Measurements from ENCODE around the gene ARHGEF28. TPM values are rescaled to one million over a fixed set of nuclear protein-coding genes. Genes with fewer than 3 reads are reported as not detected.

The ARHGEF28 gene
- total and polyA plus RNA-seq, 5 donors, result 1.1 to 1.7 (median 1.4) TPM

DNA sequence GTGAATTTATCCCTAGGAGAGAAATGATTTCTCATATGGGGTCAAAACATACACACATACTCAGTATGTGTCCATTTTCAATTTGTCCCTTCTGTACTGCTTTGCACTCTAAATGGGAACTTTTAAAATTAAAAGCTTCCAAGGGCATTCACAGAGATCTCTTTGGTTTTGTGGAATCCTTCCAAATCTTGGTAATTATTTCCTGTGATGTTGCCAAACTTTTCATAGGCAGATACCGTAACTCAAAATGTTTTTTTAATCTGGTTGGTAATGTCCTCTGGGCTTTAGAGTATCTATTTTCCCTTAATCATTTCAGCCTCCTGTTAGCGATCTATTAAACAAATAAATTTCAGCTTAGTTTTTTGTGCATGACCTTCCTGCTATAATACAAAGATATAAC is 282.4 kb downstream of the ARHGEF28 start:
- intact Hi-C loops (cut with DNase I), result loop anchor here in 1 of 4 donors (10.0 kb wide), 1 partner anchor 126 kb away; no protein-coding TSS in a partner anchor
- 33% methylated on average over 2 of the region's 2 CpGs for WGBS
- ATAC-seq (no peak), DNase-seq (no peak)
- no peaks in the 10 kb centered on the region for H3K4me1 ChIP-seq (ENCODE audit: control insufficient read depth, insufficient read depth, low read length)
- H3K9me3 ChIP-seq (ENCODE audit: control insufficient read depth, low read length), result no peaks in the 10 kb centered on the region
- H3K27ac ChIP-seq (ENCODE audit: low read length), result no peak overlapping the region
- no peak overlapping the region for H3K4me3 ChIP-seq (ENCODE audit: low read length)
- no peaks in the 10 kb centered on the region for H3K27me3 ChIP-seq (ENCODE audit: control insufficient read depth, insufficient read depth)

DNA sequence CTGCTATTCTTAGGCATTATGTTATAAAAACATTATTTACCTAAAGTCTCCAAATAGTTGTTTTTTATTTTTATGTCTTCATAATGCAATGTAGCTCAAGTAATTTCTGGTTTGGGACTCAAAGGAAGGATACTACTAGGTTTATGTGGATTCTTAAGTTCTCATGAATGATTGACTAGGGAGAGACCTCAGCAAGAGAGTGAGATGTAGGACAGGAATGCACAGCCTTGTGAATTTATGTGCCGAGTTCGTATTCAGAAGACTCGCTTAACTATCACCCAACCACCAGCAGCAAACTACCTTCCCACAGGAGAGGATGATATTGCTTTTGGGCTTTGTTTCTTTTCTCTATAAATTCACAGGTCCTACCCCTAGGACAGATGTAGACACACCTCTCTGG is 282.9 kb downstream of the ARHGEF28 start:
- no peaks in the 10 kb centered on the region for H3K27me3 ChIP-seq (ENCODE audit: control insufficient read depth, insufficient read depth)
- H3K4me3 ChIP-seq (ENCODE audit: low read length), result no peak overlapping the region
- H3K4me1 ChIP-seq (ENCODE audit: control insufficient read depth, insufficient read depth, low read length), result no peaks in the 10 kb centered on the region
- ATAC-seq, result no peak
- H3K27ac ChIP-seq (ENCODE audit: low read length), result no peak overlapping the region
- H3K9me3 ChIP-seq (ENCODE audit: control insufficient read depth, low read length), result no peaks in the 10 kb centered on the region
- DNase-seq, result no peak
- intact Hi-C loops (cut with DNase I), result loop anchor here in 1 of 4 donors (10.0 kb wide), 1 partner anchor 126 kb away; no protein-coding TSS in a partner anchor
- 98% methylated on average over 3 of the region's 3 CpGs for WGBS

DNA sequence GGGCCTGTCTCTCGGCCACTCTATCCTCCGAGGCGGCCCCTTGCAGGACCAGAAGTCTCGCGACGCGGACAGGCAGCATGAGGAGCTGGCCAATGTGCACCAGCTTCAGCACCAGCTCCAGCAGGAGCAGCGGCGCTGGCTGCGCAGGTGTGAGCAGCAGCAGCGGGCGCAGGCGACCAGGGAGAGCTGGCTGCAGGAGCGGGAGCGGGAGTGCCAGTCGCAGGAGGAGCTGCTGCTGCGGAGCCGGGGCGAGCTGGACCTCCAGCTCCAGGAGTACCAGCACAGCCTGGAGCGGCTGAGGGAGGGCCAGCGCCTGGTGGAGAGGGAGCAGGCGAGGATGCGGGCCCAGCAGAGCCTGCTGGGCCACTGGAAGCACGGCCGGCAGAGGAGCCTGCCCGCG is 283.5 kb downstream of the ARHGEF28 start:
- Histone ChIP-seq H3K27ac (ENCODE audit: low read length) (no peak overlapping the region), H3K4me3 (ENCODE audit: low read length) (no peak overlapping the region), H3K9me3 (ENCODE audit: control insufficient read depth, low read length) (no peaks in the 10 kb centered on the region), H3K4me1 (ENCODE audit: control insufficient read depth, insufficient read depth, low read length) (no peaks in the 10 kb centered on the region), H3K27me3 (ENCODE audit: control insufficient read depth, insufficient read depth) (no peaks in the 10 kb centered on the region)
- intact Hi-C loops (cut with DNase I), result loop anchor here in 1 of 4 donors (10.0 kb wide), 1 partner anchor 125 kb away; no protein-coding TSS in a partner anchor
- DNase-seq, result peak in 2 of 3 donors; percentile 27 to 49
- ATAC-seq, result peak in 1 of 2 donors; percentile 16
- 98% methylated on average over 27 of the region's 27 CpGs for WGBS

DNA sequence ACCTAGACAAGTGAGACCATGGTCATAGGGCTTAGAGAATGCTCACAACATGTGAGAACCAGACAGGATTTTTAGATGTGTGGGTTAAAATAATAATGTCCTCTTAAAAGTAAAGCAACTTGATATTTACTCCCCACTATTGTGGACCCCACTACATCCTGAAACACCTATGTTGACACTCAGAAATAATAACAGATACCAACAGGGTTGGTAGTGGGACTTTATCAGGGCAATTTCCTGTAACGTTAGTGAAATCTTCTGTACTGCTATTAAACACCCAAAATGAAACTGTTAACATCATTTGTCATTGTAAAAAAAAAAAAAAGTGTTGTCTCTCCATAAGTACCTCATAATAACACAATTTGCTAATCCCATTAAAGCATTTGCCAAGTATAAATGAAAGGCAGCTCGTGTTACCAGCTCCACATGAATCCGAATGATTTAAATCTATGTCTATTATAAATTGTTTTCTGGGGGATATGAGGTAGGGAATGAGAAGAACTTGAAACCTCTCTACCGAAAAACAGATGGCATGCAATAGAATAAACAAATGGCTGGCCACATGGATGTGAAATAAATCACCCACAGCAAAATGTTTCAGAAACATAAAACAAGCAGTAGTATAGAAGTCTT is 285.9 kb downstream of the ARHGEF28 start:
- no peaks in the 10 kb centered on the region for H3K9me3 ChIP-seq (ENCODE audit: control insufficient read depth, low read length)

DNA sequence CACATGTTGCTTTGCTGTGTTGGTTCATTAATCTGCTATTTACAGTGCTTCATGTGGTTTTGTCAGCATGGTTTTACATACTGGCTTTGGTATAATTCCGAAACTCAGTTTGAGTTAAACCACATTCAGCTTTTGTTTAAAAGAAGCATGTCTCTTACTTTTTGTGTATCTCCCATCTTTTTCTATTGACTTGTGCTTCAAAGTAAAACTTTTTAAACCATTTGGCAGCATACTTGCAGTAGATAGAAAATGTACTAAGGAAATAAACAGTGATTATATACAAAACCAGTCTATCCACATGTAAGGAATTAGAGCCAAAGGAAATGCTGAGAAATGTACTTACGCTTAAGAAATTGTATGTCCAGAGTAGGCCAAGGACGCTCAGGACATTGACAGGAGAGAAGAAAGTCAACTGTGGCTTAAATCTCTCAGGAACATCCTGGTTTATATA is 286.9 kb downstream of the ARHGEF28 start:
- DNase-seq (no peak), ATAC-seq (no peak)
- Histone ChIP-seq H3K4me1 (ENCODE audit: control insufficient read depth, insufficient read depth, low read length) (no peaks in the 10 kb centered on the region), H3K27me3 (ENCODE audit: control insufficient read depth, insufficient read depth) (no peaks in the 10 kb centered on the region), H3K4me3 (ENCODE audit: low read length) (no peak overlapping the region), H3K27ac (ENCODE audit: low read length) (no peak overlapping the region), H3K9me3 (ENCODE audit: control insufficient read depth, low read length) (no peaks in the 10 kb centered on the region)
- 84% methylated on average over 3 of the region's 3 CpGs for WGBS
- intact Hi-C loops (cut with DNase I), result no loop called here

More for the DNA sequence above, 285.9 kb downstream of the ARHGEF28 start:
- intact Hi-C loops (cut with DNase I), result no loop called here
- no peaks in the 10 kb centered on the region for H3K4me1 ChIP-seq (ENCODE audit: control insufficient read depth, insufficient read depth, low read length)
- H3K27ac ChIP-seq (ENCODE audit: low read length), result no peak overlapping the region
- no peaks in the 10 kb centered on the region for H3K27me3 ChIP-seq (ENCODE audit: control insufficient read depth, insufficient read depth)
- no peak overlapping the region for H3K4me3 ChIP-seq (ENCODE audit: low read length)
- WGBS, result 73% methylated on average over 4 of the region's 4 CpGs
- ATAC-seq (no peak), DNase-seq (no peak)

DNA sequence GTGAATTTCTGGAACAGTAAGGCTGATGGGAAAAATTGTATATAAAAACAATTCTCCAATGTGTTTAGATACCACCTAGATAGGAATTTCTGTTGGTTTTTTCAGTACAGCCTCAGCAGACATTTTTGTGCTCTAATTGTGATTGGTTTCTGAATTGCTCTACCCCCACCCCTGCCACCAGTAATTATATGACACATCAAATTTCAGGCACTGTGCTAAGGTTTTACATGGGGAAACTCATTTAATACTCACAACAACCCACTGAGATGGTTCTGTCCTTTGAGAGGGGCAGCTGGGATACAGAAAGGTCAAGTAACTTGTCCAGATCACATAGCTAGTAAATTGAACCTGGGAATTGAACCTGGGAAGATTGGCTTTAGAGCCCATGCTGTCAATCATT is 288.0 kb downstream of the ARHGEF28 start:
- intact Hi-C loops (cut with DNase I), result no loop called here
- H3K27me3 ChIP-seq (ENCODE audit: control insufficient read depth, insufficient read depth), result no peaks in the 10 kb centered on the region

DNA sequence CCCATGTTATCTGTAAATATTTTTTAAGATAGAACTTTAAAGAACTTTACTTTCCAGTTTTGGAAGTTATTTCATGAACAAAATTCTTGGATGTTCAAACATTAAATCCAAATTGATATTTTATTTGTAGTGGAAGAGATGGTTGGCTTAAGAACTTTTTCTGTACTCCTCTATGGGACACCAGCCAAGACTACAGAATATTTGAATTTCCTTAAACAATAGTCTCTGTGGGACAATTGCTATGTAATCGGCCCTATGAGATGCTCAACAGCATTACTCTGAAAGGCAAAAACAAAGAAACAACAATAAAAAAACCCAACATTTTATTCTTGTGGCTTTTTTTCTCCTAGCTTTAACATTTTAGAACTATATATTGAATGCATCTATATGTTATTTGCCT is 289.3 kb downstream of the ARHGEF28 start:
- intact Hi-C loops (cut with DNase I), result no loop called here
- no peak overlapping the region for H3K4me3 ChIP-seq (ENCODE audit: low read length)
- no peak for DNase-seq
- no peaks in the 10 kb centered on the region for H3K9me3 ChIP-seq (ENCODE audit: control insufficient read depth, low read length)
- H3K27me3 ChIP-seq (ENCODE audit: control insufficient read depth, insufficient read depth), result no peaks in the 10 kb centered on the region
- 68% methylated on average over 1 of the region's 1 CpG for WGBS
- no peak for ATAC-seq
- no peaks in the 10 kb centered on the region for H3K4me1 ChIP-seq (ENCODE audit: control insufficient read depth, insufficient read depth, low read length)
- no peak overlapping the region for H3K27ac ChIP-seq (ENCODE audit: low read length)

More for the DNA sequence above, 288.0 kb downstream of the ARHGEF28 start:
- no peak for ATAC-seq
- no peaks in the 10 kb centered on the region for H3K4me1 ChIP-seq (ENCODE audit: control insufficient read depth, insufficient read depth, low read length)
- H3K27ac ChIP-seq (ENCODE audit: low read length), result no peak overlapping the region
- no peak overlapping the region for H3K4me3 ChIP-seq (ENCODE audit: low read length)
- DNase-seq, result no peak
- H3K9me3 ChIP-seq (ENCODE audit: control insufficient read depth, low read length), result no peaks in the 10 kb centered on the region

DNA sequence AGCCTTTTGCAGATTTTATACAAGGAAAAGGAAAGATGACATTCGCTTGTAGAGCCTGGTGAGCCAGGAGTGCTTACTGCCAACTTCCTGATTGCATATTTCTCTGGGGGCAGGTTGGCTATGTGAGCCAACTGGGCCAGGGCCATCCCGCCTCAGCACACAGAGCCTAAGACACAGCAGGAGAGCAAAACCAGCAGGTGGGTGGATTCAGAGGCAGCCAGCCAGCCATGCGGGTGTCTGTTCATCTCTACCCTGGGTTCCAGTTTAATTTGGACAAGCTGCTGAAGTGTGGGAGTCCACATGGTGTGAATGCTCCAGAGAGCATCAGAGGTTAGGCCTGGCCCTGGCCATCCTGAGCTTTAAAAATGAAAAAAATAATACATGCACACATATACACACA is 291.4 kb downstream of the ARHGEF28 start:
- DNase-seq (peak; percentile 38 to 79 (median 66)), ATAC-seq (peak; percentile 76 to 87)
- Histone ChIP-seq H3K27me3 (ENCODE audit: control insufficient read depth, insufficient read depth) (no peaks in the 10 kb centered on the region), H3K4me3 (ENCODE audit: low read length) (no peak overlapping the region), H3K4me1 (ENCODE audit: control insufficient read depth, insufficient read depth, low read length) (no peaks in the 10 kb centered on the region), H3K27ac (ENCODE audit: low read length) (no peak overlapping the region), H3K9me3 (ENCODE audit: control insufficient read depth, low read length) (no peaks in the 10 kb centered on the region)
- WGBS, result 50% methylated on average over 3 of the region's 3 CpGs
- intact Hi-C loops (cut with DNase I), result no loop called here

DNA sequence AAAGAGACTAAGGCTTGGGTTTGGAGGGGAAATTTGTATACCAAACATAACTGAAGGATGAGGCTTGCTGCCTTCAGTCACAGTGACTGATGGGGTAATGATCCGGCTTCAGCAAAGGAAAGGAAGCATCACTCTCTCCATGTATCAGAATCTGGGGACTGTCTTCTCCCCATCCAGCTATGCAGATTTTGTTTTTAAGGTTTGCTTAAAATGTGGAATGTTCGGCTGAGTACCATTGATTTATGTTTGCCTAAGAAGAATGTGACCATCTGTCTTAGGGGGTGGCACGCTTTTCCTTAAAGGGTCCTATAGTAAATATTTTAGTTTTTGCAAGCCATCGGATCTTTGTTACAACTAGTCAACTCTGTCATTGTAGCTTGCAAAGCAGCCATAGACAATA is 291.9 kb downstream of the ARHGEF28 start:
- intact Hi-C loops (cut with DNase I), result no loop called here
- 95% methylated on average over 4 of the region's 4 CpGs for WGBS
- Histone ChIP-seq H3K27ac (ENCODE audit: low read length) (no peak overlapping the region), H3K4me3 (ENCODE audit: low read length) (no peak overlapping the region), H3K27me3 (ENCODE audit: control insufficient read depth, insufficient read depth) (no peaks in the 10 kb centered on the region), H3K4me1 (ENCODE audit: control insufficient read depth, insufficient read depth, low read length) (no peaks in the 10 kb centered on the region), H3K9me3 (ENCODE audit: control insufficient read depth, low read length) (no peaks in the 10 kb centered on the region)
- no peak for ATAC-seq
- DNase-seq, result no peak

DNA sequence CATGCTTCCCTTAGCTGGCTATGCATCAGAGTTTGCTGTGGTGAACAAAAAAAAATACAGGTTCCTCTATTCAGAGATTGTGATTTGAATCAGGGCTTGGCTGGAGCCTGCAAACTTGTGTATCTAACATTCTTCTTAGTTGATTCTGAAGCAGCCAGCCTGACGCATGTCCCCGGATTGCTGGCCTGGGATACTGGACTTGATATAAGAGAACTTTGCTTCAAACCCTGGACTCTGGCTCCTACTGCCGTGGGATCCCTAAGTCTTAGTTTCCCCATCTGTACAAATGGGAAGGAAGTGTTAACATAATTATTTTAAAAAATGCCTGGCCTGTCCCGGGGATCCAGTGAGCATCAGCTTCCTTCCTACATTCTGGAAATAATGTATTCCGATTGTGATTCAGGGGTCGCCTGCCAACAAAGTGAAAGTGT is 292.8 kb downstream of the ARHGEF28 start:
- H3K27me3 ChIP-seq (ENCODE audit: control insufficient read depth, insufficient read depth), result no peaks in the 10 kb centered on the region
- DNase-seq (peak; percentile 31 to 72 (median 51)), ATAC-seq (peak; percentile 41 to 65)
- no peaks in the 10 kb centered on the region for H3K4me1 ChIP-seq (ENCODE audit: control insufficient read depth, insufficient read depth, low read length)
- intact Hi-C loops (cut with DNase I), result no loop called here
- H3K4me3 ChIP-seq (ENCODE audit: low read length), result peak overlapping the region; percentile 7
- no peaks in the 10 kb centered on the region for H3K9me3 ChIP-seq (ENCODE audit: control insufficient read depth, low read length)
- no peak overlapping the region for H3K27ac ChIP-seq (ENCODE audit: low read length)
- 34% methylated on average over 6 of the region's 6 CpGs for WGBS

DNA sequence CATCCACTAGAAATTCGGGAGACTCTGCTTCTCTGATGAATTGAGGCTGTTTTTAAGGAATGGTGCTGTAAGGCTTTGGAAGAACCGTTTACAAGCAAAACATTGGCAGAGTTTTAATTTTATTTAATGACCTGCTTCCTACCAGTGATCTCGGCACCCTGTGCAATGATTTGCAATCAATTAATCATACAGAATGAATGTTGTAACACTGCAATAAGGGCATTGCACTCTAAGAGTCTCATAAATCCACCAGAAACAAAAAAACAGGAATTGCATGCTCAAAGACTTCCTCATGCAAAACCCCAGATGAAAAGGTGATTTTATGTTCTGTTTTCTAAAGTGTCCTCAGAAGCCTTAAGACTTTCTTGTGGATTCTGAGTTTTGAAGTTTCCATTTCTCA is 295.7 kb downstream of the ARHGEF28 start:
- ATAC-seq (no peak), DNase-seq (no peak)
- no peaks in the 10 kb centered on the region for H3K4me1 ChIP-seq (ENCODE audit: control insufficient read depth, insufficient read depth, low read length)
- no peaks in the 10 kb centered on the region for H3K9me3 ChIP-seq (ENCODE audit: control insufficient read depth, low read length)
- 67% methylated on average over 3 of the region's 3 CpGs for whole genome bisulfite sequencing
- intact Hi-C loops (cut with DNase I), result no loop called here
- no peak overlapping the region for H3K4me3 ChIP-seq (ENCODE audit: low read length)
- H3K27ac ChIP-seq (ENCODE audit: low read length), result no peak overlapping the region
- no peaks in the 10 kb centered on the region for H3K27me3 ChIP-seq (ENCODE audit: control insufficient read depth, insufficient read depth)

Measured in right cardiac atrium (tissue), 5 donors.